B cell (primary cell): Measurements from ENCODE around the gene CYP2W1. TPM values are rescaled to one million over a fixed set of nuclear protein-coding genes. Genes with fewer than 3 reads are reported as not detected.

Experiments used
- ATAC-seq: fragments of 200-7000 bp; cut with Tn5 transposase; one replicate; pipeline ENCODE4 v1.10.0; 2021; ENCODE audit warnings: low read depth, mild to moderate bottlenecking, moderate number of reproducible peaks, moderate library complexity
- CTCF ChIA-PET: fragments of 350-600 bp; sonication (Branson Sonifier 250); formaldehyde crosslinking; loops from one replicate; lab custom pipeline; 2021; ENCODE audit warnings: antibody characterized with exemption, inconsistent platforms; lab: Charles Lee
- POLR2A ChIA-PET: fragments of 350-600 bp; sonication (Branson Sonifier 250); formaldehyde crosslinking; loops from one replicate; lab custom pipeline; 2021; ENCODE audit warnings: antibody characterized with exemption; lab: Charles Lee
- DNase-seq: peaks from one replicate; pipeline ENCODE4 v3.0.0; 2013
- H2AFZ ChIP-seq: 2 replicates; pipeline ENCODE4 v1.6.1; 2012; ENCODE audit warnings: mild to moderate bottlenecking, low read depth, low read length; ENCODE audit not compliant: insufficient read depth, poor library complexity, severe bottlenecking
- H3K27ac ChIP-seq, 2 donors: 1 replicate in 1 of 2; 2 replicates in 1 of 2; pipeline ENCODE4 v1.5.1; 2012 to 2013; ENCODE audit warnings: low read length in 2 of 2, mild to moderate bottlenecking in 2 of 2, moderate library complexity in 1 of 2
- H3K27me3 ChIP-seq, 4 experiments: fragments of 200-600 bp in 1 of 4; sonication (generic) in 1 of 4; replicated peaks in 1 of 4; 1 replicate in 2 of 4; 2 replicates in 2 of 4; pipeline versions ENCODE4 v1.6.1 to v1.7.0; 2013 to 2016; ENCODE audit warnings: low read length in 3 of 4, mild to moderate bottlenecking in 2 of 4, mixed read lengths in 1 of 4, moderate library complexity in 1 of 4; ENCODE audit not compliant: insufficient read depth in 4 of 4, control insufficient read depth in 3 of 4; ENCODE audit errors: control extremely low read depth in 1 of 4
- H3K36me3 ChIP-seq, 2 experiments: replicated peaks in 1 of 2; 1 replicate in 1 of 2; 2 replicates in 1 of 2; pipeline versions ENCODE4 v1.6.1 to v1.7.1; 2013; ENCODE audit warnings: low read length in 1 of 2; ENCODE audit not compliant: insufficient read depth in 2 of 2, control insufficient read depth in 1 of 2; ENCODE audit errors: control extremely low read depth in 1 of 2, extremely low read depth in 1 of 2
- H3K4me1 ChIP-seq, 2 donors: fragments of 200-600 bp in 1 of 2; sonication (generic) in 1 of 2; 1 replicate in 1 of 2; 2 replicates in 1 of 2; pipeline versions ENCODE4 v1.5.1 to v1.6.1; 2013 to 2017; ENCODE audit warnings: low read length in 2 of 2; ENCODE audit not compliant: control insufficient read depth in 2 of 2, insufficient read depth in 2 of 2
- H3K4me2 ChIP-seq: replicated peaks from 2 replicates; pipeline ENCODE3; 2012; ENCODE audit warnings: mild to moderate bottlenecking, low read depth, low read length; ENCODE audit not compliant: poor library complexity, severe bottlenecking
- H3K4me3 ChIP-seq, 5 experiments: fragments of 200-600 bp in 1 of 5; sonication (generic) in 1 of 5; 1 replicate in 3 of 5; 2 replicates in 2 of 5; pipeline versions ENCODE4 v1.5.1 to v1.7.0; 2011 to 2016; ENCODE audit warnings: low read length in 4 of 5, mild to moderate bottlenecking in 4 of 5, low read depth in 2 of 5, control low read depth in 1 of 5, moderate library complexity in 1 of 5; ENCODE audit not compliant: insufficient read depth in 1 of 5; ENCODE audit errors: control extremely low read depth in 1 of 5, extremely low read depth in 1 of 5
- H3K79me2 ChIP-seq: fragments of 200-600 bp; sonication (generic); one replicate; pipeline ENCODE4 v1.6.0; 2016; ENCODE audit warnings: low read length; ENCODE audit not compliant: control insufficient read depth, insufficient read depth
- H3K9ac ChIP-seq: fragments of 200-600 bp; sonication (generic); 2 replicates; pipeline ENCODE4 v1.6.1; 2017; ENCODE audit warnings: mild to moderate bottlenecking, low read length, moderate library complexity
- H3K9me3 ChIP-seq, 3 donors: one replicate each; pipeline versions ENCODE4 v1.6.1 to v1.7.1; 2013; ENCODE audit warnings: low read length in 2 of 3; ENCODE audit not compliant: control insufficient read depth in 2 of 3, insufficient read depth in 1 of 3; ENCODE audit errors: control extremely low read depth in 1 of 3
- H4K20me1 ChIP-seq: 2 replicates; pipeline ENCODE4 v1.6.0; 2012; ENCODE audit warnings: mild to moderate bottlenecking, low read length; ENCODE audit not compliant: insufficient read depth, control insufficient read depth, poor library complexity, severe bottlenecking
- H3K27ac Mint-ChIP-seq: one replicate; pipeline ENCODE4 v1.8.0; 2021; ENCODE audit warnings: mixed read lengths
- H3K27me3 Mint-ChIP-seq: one replicate; pipeline ENCODE4 v1.8.0; 2021; ENCODE audit warnings: mixed read lengths
- H3K4me1 Mint-ChIP-seq: one replicate; pipeline ENCODE4 v1.8.0; 2021; ENCODE audit warnings: mixed read lengths
- H3K4me3 Mint-ChIP-seq: one replicate; pipeline ENCODE4 v1.8.0; 2021; ENCODE audit warnings: mixed read lengths
- H3K9me3 Mint-ChIP-seq: one replicate; pipeline ENCODE4 v1.8.0; 2022; ENCODE audit warnings: mixed read lengths; ENCODE audit not compliant: insufficient read depth
- CTCF ChIP-seq: fragments of 200-600 bp; IDR thresholded peaks from one replicate; pipeline ENCODE4 v1.8.0; 2022; ENCODE audit warnings: antibody characterized with exemption, mild to moderate bottlenecking
- EZH2 ChIP-seq: IDR thresholded peaks from 2 replicates; pipeline ENCODE4 v1.6.1; 2012; ENCODE audit warnings: borderline replicate concordance, low read depth, mild to moderate bottlenecking, moderate library complexity, low read length; ENCODE audit not compliant: insufficient read depth, poor library complexity, severe bottlenecking
- WGBS: methylation state at CpG from one replicate; pipeline ENCODE4 v1.1.5; 2013; ENCODE audit warnings: missing lambda C conversion rate; ENCODE audit not compliant: insufficient coverage; 5-methylcytosine and 5-hydroxymethylcytosine counted together
- intact Hi-C: fragments of 100-400 bp; cut with micrococcal nuclease; formaldehyde crosslinking; loops from one replicate; pipeline ENCODE4 v1.10.0; 2022
- polyA plus RNA-seq: library from polyadenylated mRNA; depleted of rRNA; stranded (reverse); fragments of >200 nt; gene quantifications from 2 replicates; pipeline ENCODE4 v1.2.3, GENCODE V29; 2012
- total RNA-seq, 2 donors: library from RNA; stranded (reverse); fragments of 120-200 nt in 1 of 2; gene quantifications; 1 replicate in 1 of 2; 2 replicates in 1 of 2; pipeline versions ENCODE4 v1.2.3 to v1.2.4, GENCODE V29; 2013 to 2022

Gene CYP2W1
- total and polyA plus RNA-seq, 2 donors (not counting 1 experiment from before 2014, with no cell fraction given): not detected

GRCh38 chr7:961546-962400 lies 21.2 kb upstream of the CYP2W1 start:
- POLR2A ChIA-PET: no interaction called here
- no peak overlapping the region for H2AFZ ChIP-seq
- H3K27ac Mint-ChIP-seq: no peak overlapping the region
- intact Hi-C loops: no loop called here
- H3K36me3 ChIP-seq: peaks cover 0 to 4% of the 10 kb centered on the region in 2 experiments
- peaks cover 17 to 42% of the 10 kb centered on the region in 2 donors for H3K4me1 ChIP-seq
- H3K27me3 ChIP-seq: peaks cover 0 to 26% (median 0%) of the 10 kb centered on the region in 4 experiments
- peaks cover 31% of the 10 kb centered on the region for H4K20me1 ChIP-seq
- H3K9ac ChIP-seq: no peak overlapping the region
- no peak overlapping the region for H3K4me2 ChIP-seq
- no peaks in the 10 kb centered on the region for H3K79me2 ChIP-seq
- CTCF ChIA-PET: interaction anchor here (0.9 kb wide), 1 partner anchor 52 kb away, joined by 3 read pairs; no protein-coding TSS in a partner anchor
- no peak for TF ChIP-seq CTCF
- no peak for TF ChIP-seq EZH2
- H3K4me3 ChIP-seq: no peak overlapping the region
- no peak overlapping the region for H3K27ac ChIP-seq
- no peaks in the 10 kb centered on the region for H3K9me3 Mint-ChIP-seq
- 87% methylated on average over 37 of the region's 37 CpGs for WGBS
- peaks cover 19% of the 10 kb centered on the region for H3K27me3 Mint-ChIP-seq
- no peak for DNase-seq
- H3K4me1 Mint-ChIP-seq: peaks cover 33% of the 10 kb centered on the region
- H3K4me3 Mint-ChIP-seq: no peak overlapping the region
- peaks cover 0 to 20% (median 0%) of the 10 kb centered on the region in 3 donors for H3K9me3 ChIP-seq
- ATAC-seq: no peak
